Subcutaneous adipose tissue (tissue), 4 donors: ENCODE results near the gene PTPRK. TPM values are rescaled to one million over a fixed set of nuclear protein-coding genes. Genes with fewer than 3 reads are reported as not detected.

Source experiments
- total RNA-seq, 4 donors: library from RNA; depleted of rRNA; stranded (reverse); fragments of >200 nt; gene quantifications; one replicate each; pipeline ENCODE4 v1.1.0, GENCODE V29; 2016
- TF ChIP-seq, protein P1 (sequence below): fragments of 450-650 bp; IDR thresholded peaks from one replicate; pipeline ENCODE4 v1.5.1; 2016; ENCODE audit warnings: low read depth, mild to moderate bottlenecking, control low read depth, antibody characterized with exemption, moderate library complexity

PTPRK gene
- total RNA-seq, 4 donors from 2014 or later = 21.6 to 31.0 (median 26.1) TPM

GRCh38 chr6:128358244-128358776 lies 162.1 kb downstream of the PTPRK start:
- TF ChIP-seq, protein P1, sequence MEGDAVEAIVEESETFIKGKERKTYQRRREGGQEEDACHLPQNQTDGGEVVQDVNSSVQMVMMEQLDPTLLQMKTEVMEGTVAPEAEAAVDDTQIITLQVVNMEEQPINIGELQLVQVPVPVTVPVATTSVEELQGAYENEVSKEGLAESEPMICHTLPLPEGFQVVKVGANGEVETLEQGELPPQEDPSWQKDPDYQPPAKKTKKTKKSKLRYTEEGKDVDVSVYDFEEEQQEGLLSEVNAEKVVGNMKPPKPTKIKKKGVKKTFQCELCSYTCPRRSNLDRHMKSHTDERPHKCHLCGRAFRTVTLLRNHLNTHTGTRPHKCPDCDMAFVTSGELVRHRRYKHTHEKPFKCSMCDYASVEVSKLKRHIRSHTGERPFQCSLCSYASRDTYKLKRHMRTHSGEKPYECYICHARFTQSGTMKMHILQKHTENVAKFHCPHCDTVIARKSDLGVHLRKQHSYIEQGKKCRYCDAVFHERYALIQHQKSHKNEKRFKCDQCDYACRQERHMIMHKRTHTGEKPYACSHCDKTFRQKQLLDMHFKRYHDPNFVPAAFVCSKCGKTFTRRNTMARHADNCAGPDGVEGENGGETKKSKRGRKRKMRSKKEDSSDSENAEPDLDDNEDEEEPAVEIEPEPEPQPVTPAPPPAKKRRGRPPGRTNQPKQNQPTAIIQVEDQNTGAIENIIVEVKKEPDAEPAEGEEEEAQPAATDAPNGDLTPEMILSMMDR = no peak

DNA sequence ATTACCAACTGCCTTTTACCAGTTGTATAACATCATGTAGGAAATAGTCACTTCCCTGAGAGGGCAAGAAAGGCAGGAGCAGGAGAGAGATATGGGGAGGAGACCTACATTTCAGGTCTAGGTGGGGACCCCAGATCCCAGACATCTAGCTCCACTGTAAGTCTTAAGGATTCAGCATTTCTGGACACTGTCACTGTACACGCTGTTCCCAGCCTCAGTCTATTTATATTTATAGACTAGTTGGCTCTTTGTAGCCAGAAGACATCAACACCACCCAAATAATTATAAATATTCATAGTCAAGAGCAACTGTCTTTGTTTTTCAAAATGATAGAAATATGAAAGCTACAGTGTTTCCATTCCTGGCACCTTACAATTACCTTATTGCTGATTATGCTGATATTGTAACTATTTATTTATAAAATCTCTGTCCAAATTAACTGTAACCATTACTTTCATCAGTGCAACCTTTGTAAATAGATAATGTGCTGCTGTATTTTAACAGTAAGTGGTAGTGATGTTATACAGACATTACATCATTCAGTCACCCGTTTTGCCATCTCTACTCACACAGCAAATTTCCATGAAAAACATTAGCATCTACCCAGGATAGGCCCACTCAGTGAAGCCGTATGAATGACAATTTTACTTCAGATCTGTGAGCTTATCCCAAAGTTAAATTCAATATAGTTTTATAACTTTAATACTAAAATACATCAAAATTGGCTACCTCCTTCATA lies 162.8 kb downstream of the PTPRK start:
- TF ChIP-seq, protein P1 = no peak

- TF ChIP-seq, protein P1 = no peak
Observed at GRCh38 chr6:128352366-128352765, 168.0 kb downstream of the PTPRK start.

DNA sequence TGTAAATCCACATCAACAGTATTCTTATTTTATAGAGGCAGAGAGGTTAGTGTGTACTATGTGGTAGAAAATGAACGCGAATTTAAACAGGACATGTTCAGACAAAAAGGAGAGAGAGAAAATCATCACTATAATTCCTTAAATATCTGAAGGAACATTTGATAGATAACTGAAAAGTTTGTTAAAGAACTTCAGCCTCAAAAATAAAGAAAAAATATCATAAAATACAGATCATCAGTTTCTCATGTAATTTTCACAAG lies 169.2 kb downstream of the PTPRK start:
- TF ChIP-seq, protein P1 = no peak

GRCh38 chr6:128350416-128351254 lies 169.8 kb downstream of the PTPRK start:
- TF ChIP-seq, protein P1 = no peak

- TF ChIP-seq, protein P1 = no peak
Observed at GRCh38 chr6:128347123-128347522, 173.3 kb downstream of the PTPRK start.

DNA sequence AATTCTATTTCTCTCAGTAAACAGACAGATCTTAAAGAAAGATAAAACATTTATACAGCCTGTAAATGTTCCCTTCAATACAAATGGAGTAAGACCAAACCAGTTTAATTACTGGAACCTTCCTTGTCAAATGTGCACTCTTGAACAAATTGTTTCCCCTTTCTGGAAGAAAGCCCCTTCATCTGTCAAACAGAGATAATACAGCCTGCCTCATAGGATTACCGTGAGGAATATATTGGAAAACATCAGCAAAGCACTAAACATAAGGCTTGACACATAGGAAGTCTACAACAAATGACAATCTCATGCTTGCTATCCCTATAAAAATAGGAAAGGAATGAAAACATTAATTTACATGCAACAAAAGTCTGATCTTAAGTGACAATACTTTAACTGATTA lies 173.8 kb downstream of the PTPRK start:
- TF ChIP-seq, protein P1 = no peak
